HepG2 (cell line): ENCODE results near the gene GARIN1A.
"Not testable (repeated sequence)": the region's sequence is repeated elsewhere in the genome, so short reads cannot be mapped to it uniquely, and the experiment has no call there.

ENCODE experiments used
- DZIP1 ChIP-seq: sonication (generic); formaldehyde crosslinking; IDR thresholded peaks from 2 replicates; pipeline ENCODE4 v1.5.0; 2020; ENCODE audit warnings: mild to moderate bottlenecking, missing genetic modification reagents
- HIC2 ChIP-seq: sonication (generic); formaldehyde crosslinking; IDR thresholded peaks from 2 replicates; pipeline ENCODE4 v1.9.0; 2022; ENCODE audit warnings: low read depth, missing genetic modification reagents
- HNF4A ChIP-seq: sonication (generic); formaldehyde crosslinking; IDR thresholded peaks from 2 replicates; pipeline ENCODE4 v1.4.0; 2020; ENCODE audit warnings: missing genetic modification reagents
- KLF11 ChIP-seq: IDR thresholded peaks from 2 replicates; pipeline ENCODE4 v1.6.1; 2016; ENCODE audit warnings: missing compliant biosample characterization
- NR2F2 ChIP-seq: IDR thresholded peaks from 2 replicates; pipeline ENCODE4 v1.6.1; 2012; ENCODE audit warnings: low read depth, inconsistent platforms, borderline replicate concordance
- PCBP2 ChIP-seq: fragments of 200-400 bp; formaldehyde crosslinking; optimal IDR thresholded peaks from 2 replicates; pipeline ENCODE3; 2018; ENCODE audit warnings: low read length, low read depth; ENCODE audit not compliant: poor library complexity, severe bottlenecking
- POLR2A ChIP-seq, 2 experiments: IDR thresholded peaks; 2 replicates each; pipeline ENCODE4 v1.6.1; 2011; ENCODE audit warnings: low read depth in 2 of 2, low read length in 2 of 2, mild to moderate bottlenecking in 1 of 2, moderate library complexity in 1 of 2; ENCODE audit not compliant: insufficient read depth in 1 of 2
- RAD21 ChIP-seq: fragments of 450-650 bp; formaldehyde crosslinking; IDR thresholded peaks from 2 replicates; pipeline ENCODE4 v1.5.0; 2020; ENCODE audit warnings: mild to moderate bottlenecking
- RFXANK ChIP-seq: IDR thresholded peaks from 2 replicates; pipeline ENCODE4 v1.6.1; 2016
- SMARCE1 ChIP-seq: fragments of 450-650 bp; IDR thresholded peaks from 2 replicates; pipeline ENCODE4 v1.6.1; 2017; ENCODE audit warnings: borderline replicate concordance
- TF ChIP-seq, protein P1 (sequence below): conservative IDR thresholded peaks from 2 replicates; pipeline ENCODE4 v1.6.1; 2018; ENCODE audit warnings: missing genetic modification reagents

- TF ChIP-seq, protein P1, sequence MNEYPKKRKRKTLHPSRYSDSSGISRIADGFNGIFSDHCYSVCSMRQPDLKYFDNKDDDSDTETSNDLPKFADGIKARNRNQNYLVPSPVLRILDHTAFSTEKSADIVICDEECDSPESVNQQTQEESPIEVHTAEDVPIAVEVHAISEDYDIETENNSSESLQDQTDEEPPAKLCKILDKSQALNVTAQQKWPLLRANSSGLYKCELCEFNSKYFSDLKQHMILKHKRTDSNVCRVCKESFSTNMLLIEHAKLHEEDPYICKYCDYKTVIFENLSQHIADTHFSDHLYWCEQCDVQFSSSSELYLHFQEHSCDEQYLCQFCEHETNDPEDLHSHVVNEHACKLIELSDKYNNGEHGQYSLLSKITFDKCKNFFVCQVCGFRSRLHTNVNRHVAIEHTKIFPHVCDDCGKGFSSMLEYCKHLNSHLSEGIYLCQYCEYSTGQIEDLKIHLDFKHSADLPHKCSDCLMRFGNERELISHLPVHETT (CRISPR knock-in tag), result not testable (repeated sequence)
- TF ChIP-seq SMARCE1; DZIP1 (CRISPR knock-in tag); RFXANK (CRISPR knock-in tag); NR2F2; PCBP2; POLR2A (IDR thresholded peaks at IDR 0.05; ENCODE audit: insufficient read depth in 1 of 2, low read depth in 2 of 2, low read length in 2 of 2); HIC2 (CRISPR knock-in tag); RAD21 (CRISPR knock-in tag); KLF11 (CRISPR knock-in tag); HNF4A (CRISPR knock-in tag): not testable (repeated sequence)
Observed at GRCh38 chr7:128654080-128654479, 18.0 kb upstream of the GARIN1A start.
